K562 (cell line): ENCODE data around the gene FUZ. TPM values are rescaled to one million over a fixed set of nuclear protein-coding genes. Genes with fewer than 3 reads are reported as not detected.

Source experiments
- BCOR ChIP-seq: fragments of 450-650 bp; IDR thresholded peaks from 2 replicates; pipeline ENCODE4 v1.6.1; 2016
- BDP1 ChIP-seq: IDR thresholded peaks from 3 replicates; pipeline ENCODE4 v1.6.1; 2011; ENCODE audit not compliant: insufficient read length, insufficient read depth
- GABPB2 ChIP-seq: fragments of 250-450 bp; sonication (Bioruptor Pico); conservative IDR thresholded peaks from 2 replicates; pipeline ENCODE4 v1.5.1; 2021; ENCODE audit warnings: mild to moderate bottlenecking
- HEY1 ChIP-seq: fragments of 250-450 bp; sonication (Bioruptor Pico); IDR thresholded peaks from 2 replicates; pipeline ENCODE4 v1.5.0; 2020; ENCODE audit warnings: mild to moderate bottlenecking, moderate library complexity, borderline replicate concordance
- JUN ChIP-seq, 2 experiments: sonication (generic) in 1 of 2; formaldehyde crosslinking in 1 of 2; IDR thresholded peaks; 2 replicates each; pipeline versions ENCODE4 v1.6.1 to v1.8.0; 2012 to 2022; ENCODE audit warnings: borderline replicate concordance in 2 of 2, mild to moderate bottlenecking in 2 of 2, improper control_type of control experiment in 1 of 2, low read depth in 1 of 2, low read length in 1 of 2, missing genetic modification reagents in 1 of 2
- KLF1 ChIP-seq: fragments of 450-650 bp; IDR thresholded peaks from 2 replicates; pipeline ENCODE4 v1.6.1; 2016; ENCODE audit warnings: missing genetic modification characterization, missing compliant biosample characterization
- MCM5 ChIP-seq: fragments of 450-650 bp; IDR thresholded peaks from 2 replicates; pipeline ENCODE4 v1.6.1; 2016; ENCODE audit warnings: low read depth
- NONO ChIP-seq, 2 experiments: fragments of 200-400 bp in 1 of 2; fragments of 450-650 bp in 1 of 2; formaldehyde crosslinking in 1 of 2; IDR thresholded peaks; 2 replicates each; pipeline ENCODE4 v1.6.1; 2017; ENCODE audit warnings: low read depth in 2 of 2, mild to moderate bottlenecking in 2 of 2, moderate library complexity in 2 of 2, low read length in 1 of 2
- NR1H2 ChIP-seq: sonication (generic); formaldehyde crosslinking; IDR thresholded peaks from 2 replicates; pipeline ENCODE4 v1.4.0; 2020; ENCODE audit warnings: mild to moderate bottlenecking, missing genetic modification reagents
- NR4A1 ChIP-seq, 2 experiments: fragments of 250-450 bp in 1 of 2; fragments of 450-650 bp in 1 of 2; sonication (Bioruptor Pico) in 1 of 2; IDR thresholded peaks; 2 replicates each; pipeline versions ENCODE4 v1.4.0 to v1.6.1; 2016 to 2020; ENCODE audit warnings: mild to moderate bottlenecking in 2 of 2, missing compliant biosample characterization in 1 of 2, missing genetic modification characterization in 1 of 2, moderate library complexity in 1 of 2
- RBM17 ChIP-seq: fragments of 200-400 bp; formaldehyde crosslinking; IDR thresholded peaks from 2 replicates; pipeline ENCODE4 v1.6.1; 2017; ENCODE audit warnings: low read depth, mild to moderate bottlenecking, low read length, borderline replicate concordance
- ZNF3 ChIP-seq: fragments of 250-450 bp; sonication (Bioruptor Pico); IDR thresholded peaks from 2 replicates; pipeline ENCODE4 v1.5.0; 2021; ENCODE audit warnings: mild to moderate bottlenecking, moderate library complexity
- ZNF764 ChIP-seq: fragments of 250-450 bp; sonication (Bioruptor Pico); IDR thresholded peaks from 2 replicates; pipeline ENCODE4 v1.4.0; 2020; ENCODE audit warnings: low read depth, mild to moderate bottlenecking, moderate library complexity
- polyA plus RNA-seq, 8 experiments: library from polyadenylated mRNA; depleted of rRNA in 4 of 8; stranded (reverse) in 5 of 8; unstranded in 3 of 8; fragments of >200 nt; fragmentation: Nextera tagmentation in 2 of 8; fragmentation: Illumina TruSeq in 1 of 8; extraction: Ambion mirVana in 2 of 8; extraction: Trizol in 1 of 8; gene quantifications; 2 replicates each; pipeline versions ENCODE4 v1.2.1 to v1.2.3, GENCODE V29; 2011 to 2014; ENCODE audit warnings: inconsistent platforms in 1 of 8, missing spikeins in 1 of 8
- total RNA-seq, 7 experiments: library from RNA; depleted of rRNA in 6 of 7; stranded (reverse); fragments of >200 nt in 6 of 7; fragmentation: Illumina TruSeq in 2 of 7; extraction: Trizol in 2 of 7; gene quantifications; 2 replicates each; pipeline versions ENCODE4 v1.2.1 to v1.2.3, GENCODE V29; 2011 to 2021; ENCODE audit warnings: low replicate concordance in 1 of 7
- TF ChIP-seq, protein P1 (sequence below): sonication (generic); formaldehyde crosslinking; IDR thresholded peaks from 2 replicates; pipeline ENCODE4 v1.8.1; 2023; ENCODE audit warnings: mild to moderate bottlenecking, missing genetic modification reagents
- TF ChIP-seq, protein P2 (sequence below), 2 experiments: fragments of 450-650 bp in 1 of 2; IDR thresholded peaks; 2 replicates each; pipeline ENCODE4 v1.6.1; 2011 to 2017; ENCODE audit warnings: low read depth in 2 of 2, antibody characterized with exemption in 1 of 2, borderline replicate concordance in 1 of 2, low read length in 1 of 2, mild to moderate bottlenecking in 1 of 2, mixed read lengths in 1 of 2; ENCODE audit not compliant: control insufficient read depth in 1 of 2
- TF ChIP-seq, protein P3 (sequence below): fragments of 250-450 bp; sonication (Bioruptor Pico); IDR thresholded peaks from 2 replicates; pipeline ENCODE4 v1.4.0; 2020; ENCODE audit warnings: mild to moderate bottlenecking, moderate library complexity, borderline replicate concordance

FUZ gene
- total and polyA plus RNA-seq, 9 of the 15 experiments (the other 6 are each of a cell fraction or from before 2014, with no cell fraction given), result 0.17 to 7.6 (median 3.6) TPM; not detected in 1

DNA sequence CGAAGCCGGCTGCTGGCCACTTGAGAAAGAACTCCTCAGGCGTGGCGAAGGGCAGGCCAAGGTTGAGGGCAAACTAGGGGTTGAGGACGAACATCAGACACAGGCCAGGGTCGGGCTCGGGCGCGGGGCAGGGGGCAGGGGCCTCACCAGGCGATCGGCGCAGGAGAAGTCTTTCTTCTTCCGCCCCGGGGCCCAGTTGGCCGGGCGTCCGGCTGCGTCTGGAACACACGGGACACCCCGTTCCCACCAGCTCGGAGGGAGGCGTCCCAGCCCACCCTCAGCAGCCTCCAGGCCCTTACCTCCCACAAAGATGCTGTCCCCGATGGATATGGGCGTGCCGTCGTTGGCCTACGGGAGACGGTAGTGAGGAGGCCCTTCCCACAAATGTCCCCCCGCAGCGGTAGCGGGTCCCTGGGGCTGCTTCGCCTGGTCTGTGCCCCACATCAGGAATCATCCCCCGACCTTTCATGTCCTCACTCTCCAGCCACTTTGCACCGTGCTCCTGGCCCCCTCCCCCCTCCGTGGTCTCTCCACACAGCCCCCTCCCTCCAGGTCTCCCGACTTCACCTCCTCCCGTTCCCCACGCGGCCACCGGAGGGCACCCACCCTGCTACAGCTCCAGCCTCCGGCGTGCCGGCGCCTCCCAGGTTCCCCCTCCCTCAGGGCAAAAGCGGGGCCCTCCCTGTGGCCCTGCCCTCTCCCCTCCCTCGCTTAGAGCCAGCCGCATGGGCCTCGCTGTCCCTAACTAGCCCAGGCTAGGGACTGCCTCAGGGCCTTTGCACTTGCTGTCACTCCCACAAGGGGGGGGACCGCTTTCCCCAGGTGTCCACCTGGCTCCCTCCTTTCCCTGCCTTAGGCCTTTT lies 49.5 kb upstream of the FUZ start (continued):
- TF ChIP-seq BDP1, result no peak
- TF ChIP-seq GABPB2 (CRISPR knock-in tag), result no peak
- TF ChIP-seq RBM17, result no peak
- TF ChIP-seq MCM5, result no peak
- TF ChIP-seq JUN (IDR thresholded peaks at IDR 0.05; ENCODE audit: borderline replicate concordance, low read depth, low read length), result no peak
- no peak for TF ChIP-seq JUN (CRISPR knock-in tag; IDR thresholded peaks at IDR 0.05; ENCODE audit: borderline replicate concordance)
- TF ChIP-seq ZNF3, result no peak
- TF ChIP-seq NONO (IDR thresholded peaks at IDR 0.05; ENCODE audit: low read depth in 2 of 2, low read length in 1 of 2), result no peak
- TF ChIP-seq ZNF764 (CRISPR knock-in tag), result no peak
- TF ChIP-seq KLF1, result no peak
- TF ChIP-seq, protein P1, sequence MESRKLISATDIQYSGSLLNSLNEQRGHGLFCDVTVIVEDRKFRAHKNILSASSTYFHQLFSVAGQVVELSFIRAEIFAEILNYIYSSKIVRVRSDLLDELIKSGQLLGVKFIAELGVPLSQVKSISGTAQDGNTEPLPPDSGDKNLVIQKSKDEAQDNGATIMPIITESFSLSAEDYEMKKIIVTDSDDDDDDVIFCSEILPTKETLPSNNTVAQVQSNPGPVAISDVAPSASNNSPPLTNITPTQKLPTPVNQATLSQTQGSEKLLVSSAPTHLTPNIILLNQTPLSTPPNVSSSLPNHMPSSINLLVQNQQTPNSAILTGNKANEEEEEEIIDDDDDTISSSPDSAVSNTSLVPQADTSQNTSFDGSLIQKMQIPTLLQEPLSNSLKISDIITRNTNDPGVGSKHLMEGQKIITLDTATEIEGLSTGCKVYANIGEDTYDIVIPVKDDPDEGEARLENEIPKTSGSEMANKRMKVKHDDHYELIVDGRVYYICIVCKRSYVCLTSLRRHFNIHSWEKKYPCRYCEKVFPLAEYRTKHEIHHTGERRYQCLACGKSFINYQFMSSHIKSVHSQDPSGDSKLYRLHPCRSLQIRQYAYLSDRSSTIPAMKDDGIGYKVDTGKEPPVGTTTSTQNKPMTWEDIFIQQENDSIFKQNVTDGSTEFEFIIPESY (CRISPR knock-in tag), result peak; percentile 68
- peak; percentile 70; the same call in 1 of the 2 replicates for TF ChIP-seq BCOR
- TF ChIP-seq, protein P2, sequence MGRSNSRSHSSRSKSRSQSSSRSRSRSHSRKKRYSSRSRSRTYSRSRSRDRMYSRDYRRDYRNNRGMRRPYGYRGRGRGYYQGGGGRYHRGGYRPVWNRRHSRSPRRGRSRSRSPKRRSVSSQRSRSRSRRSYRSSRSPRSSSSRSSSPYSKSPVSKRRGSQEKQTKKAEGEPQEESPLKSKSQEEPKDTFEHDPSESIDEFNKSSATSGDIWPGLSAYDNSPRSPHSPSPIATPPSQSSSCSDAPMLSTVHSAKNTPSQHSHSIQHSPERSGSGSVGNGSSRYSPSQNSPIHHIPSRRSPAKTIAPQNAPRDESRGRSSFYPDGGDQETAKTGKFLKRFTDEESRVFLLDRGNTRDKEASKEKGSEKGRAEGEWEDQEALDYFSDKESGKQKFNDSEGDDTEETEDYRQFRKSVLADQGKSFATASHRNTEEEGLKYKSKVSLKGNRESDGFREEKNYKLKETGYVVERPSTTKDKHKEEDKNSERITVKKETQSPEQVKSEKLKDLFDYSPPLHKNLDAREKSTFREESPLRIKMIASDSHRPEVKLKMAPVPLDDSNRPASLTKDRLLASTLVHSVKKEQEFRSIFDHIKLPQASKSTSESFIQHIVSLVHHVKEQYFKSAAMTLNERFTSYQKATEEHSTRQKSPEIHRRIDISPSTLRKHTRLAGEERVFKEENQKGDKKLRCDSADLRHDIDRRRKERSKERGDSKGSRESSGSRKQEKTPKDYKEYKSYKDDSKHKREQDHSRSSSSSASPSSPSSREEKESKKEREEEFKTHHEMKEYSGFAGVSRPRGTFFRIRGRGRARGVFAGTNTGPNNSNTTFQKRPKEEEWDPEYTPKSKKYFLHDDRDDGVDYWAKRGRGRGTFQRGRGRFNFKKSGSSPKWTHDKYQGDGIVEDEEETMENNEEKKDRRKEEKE (IDR thresholded peaks at IDR 0.05; ENCODE audit: borderline replicate concordance in 1 of 2, control insufficient read depth in 1 of 2, low read depth in 2 of 2, low read length in 1 of 2), result no peak
- TF ChIP-seq NR1H2 (CRISPR knock-in tag), result no peak
- no peak for TF ChIP-seq HEY1 (CRISPR knock-in tag)
- no peak for TF ChIP-seq NR4A1 (CRISPR knock-in tag; IDR thresholded peaks at IDR 0.05)
- no peak for TF ChIP-seq NR4A1 (tag; IDR thresholded peaks at IDR 0.05)
- TF ChIP-seq, protein P3, sequence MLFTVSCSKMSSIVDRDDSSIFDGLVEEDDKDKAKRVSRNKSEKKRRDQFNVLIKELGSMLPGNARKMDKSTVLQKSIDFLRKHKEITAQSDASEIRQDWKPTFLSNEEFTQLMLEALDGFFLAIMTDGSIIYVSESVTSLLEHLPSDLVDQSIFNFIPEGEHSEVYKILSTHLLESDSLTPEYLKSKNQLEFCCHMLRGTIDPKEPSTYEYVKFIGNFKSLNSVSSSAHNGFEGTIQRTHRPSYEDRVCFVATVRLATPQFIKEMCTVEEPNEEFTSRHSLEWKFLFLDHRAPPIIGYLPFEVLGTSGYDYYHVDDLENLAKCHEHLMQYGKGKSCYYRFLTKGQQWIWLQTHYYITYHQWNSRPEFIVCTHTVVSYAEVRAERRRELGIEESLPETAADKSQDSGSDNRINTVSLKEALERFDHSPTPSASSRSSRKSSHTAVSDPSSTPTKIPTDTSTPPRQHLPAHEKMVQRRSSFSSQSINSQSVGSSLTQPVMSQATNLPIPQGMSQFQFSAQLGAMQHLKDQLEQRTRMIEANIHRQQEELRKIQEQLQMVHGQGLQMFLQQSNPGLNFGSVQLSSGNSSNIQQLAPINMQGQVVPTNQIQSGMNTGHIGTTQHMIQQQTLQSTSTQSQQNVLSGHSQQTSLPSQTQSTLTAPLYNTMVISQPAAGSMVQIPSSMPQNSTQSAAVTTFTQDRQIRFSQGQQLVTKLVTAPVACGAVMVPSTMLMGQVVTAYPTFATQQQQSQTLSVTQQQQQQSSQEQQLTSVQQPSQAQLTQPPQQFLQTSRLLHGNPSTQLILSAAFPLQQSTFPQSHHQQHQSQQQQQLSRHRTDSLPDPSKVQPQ (CRISPR knock-in tag), result no peak
